ENCODE results near the gene SPRING1.
A peak's percentile ranks its signal among the peaks of the same experiment; 100 is the strongest.

The SPRING1 gene

GRCh38 chr12:116773276-116773731 lies 35.4 kb upstream of the SPRING1 start:
- peak; percentile 36; the same call in 1 of the 2 replicates for TF ChIP-seq CTCF (IDR thresholded peaks at IDR 0.05)

GRCh38 chr12:116771651-116772050 lies 33.8 kb upstream of the SPRING1 start:
- no peak for TF ChIP-seq CTCF (IDR thresholded peaks at IDR 0.05)

- no peak for TF ChIP-seq CTCF (IDR thresholded peaks at IDR 0.05)
Measured at GRCh38 chr12:116766746-116767145, 28.9 kb upstream of the SPRING1 start.

DNA sequence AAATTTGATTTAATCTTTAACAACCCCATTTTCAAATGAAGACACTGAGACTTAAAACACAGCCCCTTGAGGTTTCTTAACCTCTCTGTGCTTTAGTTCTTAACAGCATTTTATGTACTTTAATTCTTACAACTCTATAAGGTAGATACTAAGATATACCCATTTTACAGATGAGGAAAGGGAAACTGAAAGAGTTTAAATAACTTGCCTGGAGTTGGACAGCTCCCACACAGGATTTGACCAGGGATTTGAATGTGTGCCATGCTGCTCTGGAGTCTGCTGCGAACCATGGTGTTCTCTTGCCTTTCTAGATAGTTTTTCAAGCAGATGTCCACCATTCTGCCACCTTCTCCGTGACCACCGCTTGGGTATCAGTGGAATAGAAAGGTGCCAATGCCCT lies 28.4 kb upstream of the SPRING1 start:
- TF ChIP-seq CTCF (IDR thresholded peaks at IDR 0.05), result no peak

- no peak for TF ChIP-seq CTCF (IDR thresholded peaks at IDR 0.05)
Measured at GRCh38 chr12:116765271-116765670, 27.4 kb upstream of the SPRING1 start.

DNA sequence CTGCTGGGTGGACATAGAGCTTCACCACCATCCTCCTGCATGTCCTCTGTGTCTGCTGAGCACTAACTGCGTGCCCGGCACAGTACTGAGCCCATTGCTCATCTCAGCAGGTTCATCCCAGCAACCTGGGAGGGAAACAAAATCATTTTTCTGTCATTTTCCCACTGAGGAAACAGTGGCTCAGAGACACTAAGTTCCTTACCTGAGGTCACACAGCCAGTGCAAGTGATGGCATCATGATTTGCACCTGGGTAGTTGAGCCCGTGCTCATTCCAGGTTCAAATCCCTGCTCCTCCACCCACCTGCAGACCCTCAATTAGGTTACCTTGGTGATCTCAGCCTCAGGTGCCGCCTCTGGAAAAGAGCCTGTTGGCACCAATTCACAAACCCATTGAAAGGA lies 23.6 kb upstream of the SPRING1 start:
- no peak for TF ChIP-seq CTCF (IDR thresholded peaks at IDR 0.05)

- no peak for TF ChIP-seq CTCF (IDR thresholded peaks at IDR 0.05)
Measured at GRCh38 chr12:116760622-116761020, 22.8 kb upstream of the SPRING1 start.
